HepG2 (cell line): ENCODE measurements around the gene DEUP1. TPM values are rescaled to one million over a fixed set of nuclear protein-coding genes. Genes with fewer than 3 reads are reported as not detected.

Experiments used
- ARHGAP35 ChIP-seq: sonication (generic); formaldehyde crosslinking; IDR thresholded peaks from 2 replicates; pipeline ENCODE4 v1.9.0; 2022; ENCODE audit warnings: mild to moderate bottlenecking, inconsistent platforms, moderate library complexity, missing genetic modification reagents, borderline replicate concordance
- ARNTL ChIP-seq: sonication (generic); formaldehyde crosslinking; IDR thresholded peaks from 2 replicates; pipeline ENCODE4 v1.4.0; 2020; ENCODE audit warnings: mild to moderate bottlenecking, missing genetic modification reagents
- CAMTA2 ChIP-seq: sonication (generic); formaldehyde crosslinking; IDR thresholded peaks from 2 replicates; pipeline ENCODE4 v1.4.0; 2020; ENCODE audit warnings: mild to moderate bottlenecking, missing genetic modification reagents, borderline replicate concordance
- DRAP1 ChIP-seq: IDR thresholded peaks from 2 replicates; pipeline ENCODE4 v1.6.1; 2016; ENCODE audit warnings: missing genetic modification reagents, missing compliant biosample characterization
- HIVEP1 ChIP-seq: sonication (generic); formaldehyde crosslinking; IDR thresholded peaks from 2 replicates; pipeline ENCODE4 v1.4.0; 2020; ENCODE audit warnings: mild to moderate bottlenecking, missing genetic modification reagents
- PREB ChIP-seq: sonication (generic); formaldehyde crosslinking; IDR thresholded peaks from 2 replicates; pipeline ENCODE4 v1.4.0; 2020; ENCODE audit warnings: missing genetic modification reagents
- SIX4 ChIP-seq: sonication (generic); formaldehyde crosslinking; IDR thresholded peaks from 2 replicates; pipeline ENCODE4 v1.4.0; 2020; ENCODE audit warnings: missing genetic modification reagents
- SKI ChIP-seq: fragments of 450-650 bp; IDR thresholded peaks from one replicate; pipeline ENCODE4 v1.6.1; 2018; ENCODE audit warnings: mild to moderate bottlenecking; ENCODE audit not compliant: partially characterized antibody
- SMAD1 ChIP-seq: sonication (generic); formaldehyde crosslinking; IDR thresholded peaks from 2 replicates; pipeline ENCODE4 v1.4.0; 2020; ENCODE audit warnings: missing genetic modification reagents, low read depth, mild to moderate bottlenecking, borderline replicate concordance
- TEAD3 ChIP-seq: optimal IDR thresholded peaks from 2 replicates; pipeline ENCODE3; 2016; ENCODE audit warnings: borderline replicate concordance
- YEATS4 ChIP-seq: sonication (generic); formaldehyde crosslinking; IDR thresholded peaks from 2 replicates; pipeline ENCODE4 v1.4.0; 2020; ENCODE audit warnings: missing genetic modification reagents, borderline replicate concordance
- ZBTB4 ChIP-seq: sonication (generic); formaldehyde crosslinking; IDR thresholded peaks from 2 replicates; pipeline ENCODE4 v1.4.0; 2020; ENCODE audit warnings: missing genetic modification reagents, mild to moderate bottlenecking, borderline replicate concordance
- ZHX2 ChIP-seq, 2 experiments: sonication (generic) in 1 of 2; formaldehyde crosslinking in 1 of 2; IDR thresholded peaks; 2 replicates each; pipeline versions ENCODE4 v1.6.1 to v1.9.0; 2014 to 2022; ENCODE audit warnings: antibody characterized with exemption in 1 of 2, borderline replicate concordance in 1 of 2, inconsistent platforms in 1 of 2, low read depth in 1 of 2, missing genetic modification reagents in 1 of 2
- ZKSCAN5 ChIP-seq: sonication (generic); formaldehyde crosslinking; IDR thresholded peaks from 2 replicates; pipeline ENCODE4 v1.5.1; 2020; ENCODE audit warnings: mild to moderate bottlenecking, missing genetic modification reagents
- ZNF331 ChIP-seq: sonication (generic); formaldehyde crosslinking; IDR thresholded peaks from 2 replicates; pipeline ENCODE4 v1.4.0; 2020; ENCODE audit warnings: missing genetic modification reagents
- ZNF580 ChIP-seq: IDR thresholded peaks from 2 replicates; pipeline ENCODE4 v1.6.1; 2016; ENCODE audit warnings: low read depth, borderline replicate concordance
- ZNF619 ChIP-seq: sonication (generic); formaldehyde crosslinking; IDR thresholded peaks from 2 replicates; pipeline ENCODE4 v1.4.0; 2020; ENCODE audit warnings: mild to moderate bottlenecking, missing genetic modification reagents
- ZNF839 ChIP-seq: sonication (generic); formaldehyde crosslinking; IDR thresholded peaks from 2 replicates; pipeline ENCODE4 v1.4.0; 2020; ENCODE audit warnings: missing genetic modification reagents, mild to moderate bottlenecking, borderline replicate concordance
- polyA plus RNA-seq, 8 experiments: library from polyadenylated mRNA; depleted of rRNA in 3 of 8; stranded (reverse) in 7 of 8; unstranded in 1 of 8; fragments of >200 nt; fragmentation: Illumina TruSeq in 4 of 8; extraction: Trizol in 4 of 8; gene quantifications; 2 replicates each; pipeline versions ENCODE4 v1.2.1 to v1.2.3, GENCODE V29; 2011 to 2016; ENCODE audit warnings: low read depth in 4 of 8, missing spikeins in 1 of 8, mixed read lengths in 1 of 8; ENCODE audit not compliant: insufficient read depth in 1 of 8
- total RNA-seq, 5 experiments: library from RNA; depleted of rRNA; stranded (reverse); fragments of >200 nt; fragmentation: Illumina TruSeq; extraction: Trizol; gene quantifications; 2 replicates each; pipeline ENCODE4 v1.2.3, GENCODE V29; 2016; ENCODE audit warnings: low read depth in 1 of 5

DEUP1 gene
- total and polyA plus RNA-seq, 2 of the 13 experiments (the other 11 are each of a cell fraction or from before 2014, with no cell fraction given), result not detected

GRCh38 chr11:93487032-93487483, 156.5 kb downstream of the DEUP1 start (continued):
- peak; percentile 72; the same call in 1 of the 2 replicates for TF ChIP-seq ZBTB4
- TF ChIP-seq YEATS4 (CRISPR knock-in tag), result 0 out of 2 replicates have a peak, but pooled peaks have one; percentile 27
- peak; percentile 57; the same call in 1 of the 2 replicates for TF ChIP-seq DRAP1 (CRISPR knock-in tag)
- TF ChIP-seq HIVEP1 (CRISPR knock-in tag), result peak; percentile 94
- no peak for TF ChIP-seq ZKSCAN5
- peak; percentile 100 for TF ChIP-seq SKI
- 0 out of 2 replicates have a peak, but pooled peaks have one; percentile 51 for TF ChIP-seq ZHX2 (IDR thresholded peaks at IDR 0.05; ENCODE audit: low read depth)
- no peak for TF ChIP-seq ZHX2 (CRISPR knock-in tag; IDR thresholded peaks at IDR 0.05; ENCODE audit: borderline replicate concordance)
- no peak for TF ChIP-seq CAMTA2 (CRISPR knock-in tag)
- TF ChIP-seq ZNF619 (CRISPR knock-in tag), result no peak
- TF ChIP-seq SIX4, result peak; percentile 60; the same call in 1 of the 2 replicates
- peak; percentile 93 for TF ChIP-seq ZNF580 (CRISPR knock-in tag)
- TF ChIP-seq TEAD3 (CRISPR knock-in tag), result peak; percentile 94
- TF ChIP-seq ZNF331, result peak; percentile 69; the same call in 1 of the 2 replicates
- no peak for TF ChIP-seq ARHGAP35 (CRISPR knock-in tag)
- TF ChIP-seq PREB (CRISPR knock-in tag), result no peak
- no peak for TF ChIP-seq ZNF839 (CRISPR knock-in tag)
- TF ChIP-seq SMAD1 (CRISPR knock-in tag), result no peak
- peak; percentile 91 for TF ChIP-seq ARNTL
